ENCODE measurements around the gene RFPL4A. TPM values are rescaled to one million over a fixed set of nuclear protein-coding genes. Genes with fewer than 3 reads are reported as not detected.
"Not testable (repeated sequence)": the region's sequence is repeated elsewhere in the genome, so short reads cannot be mapped to it uniquely, and the experiment has no call there.

The RFPL4A gene
- total RNA-seq, 1 experiment from 2014 or later = not detected

GRCh38 chr19:55769632-55770031, 10.7 kb downstream of the RFPL4A start:
- not testable (repeated sequence) for H2BK20ac ChIP-seq (ENCODE audit: low read depth, low read length, poor library complexity, severe bottlenecking); H3T11ph ChIP-seq (ENCODE audit: low read length); H2AK5ac ChIP-seq (ENCODE audit: insufficient read length, low read length); H3K4me1 Mint-ChIP-seq; H2BK15ac ChIP-seq (ENCODE audit: low read depth, low read length); H4K91ac ChIP-seq (ENCODE audit: insufficient read length, low read depth, low read length); H2AFZ ChIP-seq (ENCODE audit: low read length); H3K27me3 ChIP-seq (ENCODE audit: insufficient read depth, low read length); H3K4me1 ChIP-seq (ENCODE audit: insufficient read depth, low read length); H3K23ac ChIP-seq (ENCODE audit: insufficient read length, low read depth, low read length); H3K27ac ChIP-seq (ENCODE audit: insufficient read length, low read depth, low read length); H4K5ac ChIP-seq (ENCODE audit: insufficient read length, low read depth, low read length); H3K23me2 ChIP-seq (ENCODE audit: insufficient read length, low read depth, low read length, poor library complexity, severe bottlenecking); H4K20me1 ChIP-seq (ENCODE audit: control insufficient read depth, insufficient read depth, insufficient read length); H3K14ac ChIP-seq (ENCODE audit: insufficient read depth, low read length); H4K8ac ChIP-seq (replicated peaks; ENCODE audit: insufficient read length, low read depth, low read length); H3K4ac ChIP-seq (ENCODE audit: low read depth, low read length); H3K4me2 ChIP-seq (ENCODE audit: insufficient read depth, insufficient read length, low read length); H2BK120ac ChIP-seq (ENCODE audit: low read depth, low read length, poor library complexity, severe bottlenecking); H3K79me1 ChIP-seq (ENCODE audit: insufficient read depth, low read depth, low read length, poor library complexity, severe bottlenecking); H3K27ac Mint-ChIP-seq; H3K18ac ChIP-seq (ENCODE audit: insufficient read length, low read depth, low read length); H2BK5ac ChIP-seq (ENCODE audit: insufficient read length, low read length); H2BK12ac ChIP-seq (ENCODE audit: insufficient read length, low read depth, low read length); H3K79me2 ChIP-seq (ENCODE audit: insufficient read depth, low read length); H3K4me3 Mint-ChIP-seq; DNase-seq; H3K9ac ChIP-seq (ENCODE audit: extremely low read depth, insufficient read length, low read length); H3K56ac ChIP-seq (ENCODE audit: insufficient read length, low read depth, low read length); H3K27me3 Mint-ChIP-seq (ENCODE audit: low read depth)
- H3K9me3 Mint-ChIP-seq = peaks cover 52 to 56% of the 10 kb centered on the region in 2 experiments
- peaks cover 0 to 19% (median 2%) of the 10 kb centered on the region in 3 experiments; a peak in 5 of 7 replicates for H3K36me3 Mint-ChIP-seq (ENCODE audit: insufficient read depth in 1 of 3, low read depth in 3 of 3)
- WGBS (ENCODE audit: extremely low coverage, insufficient read length, low lambda C conversion rate) = no CpG with 5 or more reads among the region's 3 CpGs
- peaks cover 37% of the 10 kb centered on the region for H3K9me3 ChIP-seq (ENCODE audit: control insufficient read depth, low read depth, low read length)

Data from H9 (cell line).